H9 (cell line): ENCODE measurements around the gene MAP3K12. TPM values are rescaled to one million over a fixed set of nuclear protein-coding genes. Genes with fewer than 3 reads are reported as not detected.

Experiments
- DNase-seq: peaks from one replicate; pipeline ENCODE4 v3.0.0-alpha.2; 2017
- H2AFZ ChIP-seq: one replicate; pipeline ENCODE4 v1.6.1; 2013; ENCODE audit warnings: mild to moderate bottlenecking, low read length, control low read depth, moderate library complexity
- H2AK5ac ChIP-seq: 2 replicates; pipeline ENCODE4 v1.6.1; 2013; ENCODE audit warnings: low read length, control low read depth, mixed read lengths; ENCODE audit not compliant: insufficient read length
- H2BK120ac ChIP-seq: one replicate; pipeline ENCODE4 v1.6.1; 2013; ENCODE audit warnings: low read depth, mild to moderate bottlenecking, low read length, control low read depth, inconsistent platforms; ENCODE audit not compliant: poor library complexity, severe bottlenecking
- H2BK12ac ChIP-seq: 2 replicates; pipeline ENCODE4 v1.6.1; 2013; ENCODE audit warnings: low read length, control low read depth, mixed read lengths, low read depth; ENCODE audit not compliant: insufficient read length
- H2BK15ac ChIP-seq: 2 replicates; pipeline ENCODE4 v1.6.1; 2013; ENCODE audit warnings: low read depth, low read length, control low read depth
- H2BK20ac ChIP-seq: one replicate; pipeline ENCODE4 v1.6.1; 2013; ENCODE audit warnings: low read depth, mild to moderate bottlenecking, low read length, control low read depth, inconsistent platforms; ENCODE audit not compliant: poor library complexity, severe bottlenecking
- H2BK5ac ChIP-seq: 2 replicates; pipeline ENCODE4 v1.6.1; 2013; ENCODE audit warnings: low read length, control low read depth, mixed read lengths; ENCODE audit not compliant: insufficient read length
- H3K14ac ChIP-seq: 2 replicates; pipeline ENCODE4 v1.6.1; 2013; ENCODE audit warnings: low read length, control low read depth; ENCODE audit not compliant: insufficient read depth
- H3K18ac ChIP-seq: 2 replicates; pipeline ENCODE4 v1.6.1; 2013; ENCODE audit warnings: low read depth, mild to moderate bottlenecking, mixed read lengths, low read length, control low read depth; ENCODE audit not compliant: insufficient read length
- H3K23ac ChIP-seq: 2 replicates; pipeline ENCODE4 v1.6.1; 2013; ENCODE audit warnings: low read length, control low read depth, mixed read lengths, low read depth; ENCODE audit not compliant: insufficient read length
- H3K23me2 ChIP-seq: 2 replicates; pipeline ENCODE4 v1.6.1; 2013; ENCODE audit warnings: low read depth, mild to moderate bottlenecking, mixed read lengths, low read length, control low read depth; ENCODE audit not compliant: insufficient read length, poor library complexity, severe bottlenecking
- H3K27ac ChIP-seq: 2 replicates; pipeline ENCODE4 v1.5.1; 2013; ENCODE audit warnings: low read length, control low read depth, mixed read lengths, low read depth; ENCODE audit not compliant: insufficient read length
- H3K27me3 ChIP-seq: 2 replicates; pipeline ENCODE4 v1.6.1; 2013; ENCODE audit warnings: low read length, control low read depth, inconsistent platforms; ENCODE audit not compliant: insufficient read depth
- H3K4ac ChIP-seq: 2 replicates; pipeline ENCODE4 v1.6.1; 2013; ENCODE audit warnings: low read depth, mild to moderate bottlenecking, control low read depth, inconsistent platforms, low read length, moderate library complexity
- H3K4me1 ChIP-seq: 2 replicates; pipeline ENCODE4 v1.6.1; 2013; ENCODE audit warnings: low read length, control low read depth, inconsistent platforms; ENCODE audit not compliant: insufficient read depth
- H3K4me2 ChIP-seq: 2 replicates; pipeline ENCODE4 v1.6.1; 2013; ENCODE audit warnings: low read length, control low read depth, mixed read lengths; ENCODE audit not compliant: insufficient read length, insufficient read depth
- H3K56ac ChIP-seq: 2 replicates; pipeline ENCODE4 v1.6.1; 2013; ENCODE audit warnings: low read depth, mild to moderate bottlenecking, mixed read lengths, low read length, control low read depth; ENCODE audit not compliant: insufficient read length
- H3K79me1 ChIP-seq: 2 replicates; pipeline ENCODE4 v1.6.1; 2013; ENCODE audit warnings: low read depth, mild to moderate bottlenecking, moderate library complexity, low read length, control low read depth, inconsistent platforms; ENCODE audit not compliant: insufficient read depth, poor library complexity, severe bottlenecking
- H3K79me2 ChIP-seq: 2 replicates; pipeline ENCODE4 v1.6.1; 2013; ENCODE audit warnings: low read length, control low read depth, inconsistent platforms; ENCODE audit not compliant: insufficient read depth
- H3K9ac ChIP-seq: 2 replicates; pipeline ENCODE4 v1.6.1; 2013; ENCODE audit warnings: low read length, control low read depth, mixed read lengths; ENCODE audit not compliant: insufficient read length; ENCODE audit errors: extremely low read depth
- H3K9me3 ChIP-seq: one replicate; pipeline ENCODE4 v1.6.1; 2013; ENCODE audit warnings: low read depth, low read length, inconsistent platforms; ENCODE audit not compliant: control insufficient read depth
- H3T11ph ChIP-seq: one replicate; pipeline ENCODE4 v1.6.1; 2013; ENCODE audit warnings: mild to moderate bottlenecking, low read length, control low read depth, inconsistent platforms
- H4K20me1 ChIP-seq: one replicate; pipeline ENCODE4 v1.6.1; 2013; ENCODE audit not compliant: control insufficient read depth, insufficient read length, insufficient read depth
- H4K5ac ChIP-seq: 2 replicates; pipeline ENCODE4 v1.6.1; 2013; ENCODE audit warnings: low read depth, mild to moderate bottlenecking, mixed read lengths, low read length, control low read depth; ENCODE audit not compliant: insufficient read length
- H4K8ac ChIP-seq: replicated peaks from 2 replicates; pipeline ENCODE4 v1.6.1; 2013; ENCODE audit warnings: low read length, control low read depth, mixed read lengths, low read depth; ENCODE audit not compliant: insufficient read length
- H4K91ac ChIP-seq: 2 replicates; pipeline ENCODE4 v1.6.1; 2013; ENCODE audit warnings: low read depth, mild to moderate bottlenecking, moderate library complexity, mixed read lengths, low read length, control low read depth; ENCODE audit not compliant: insufficient read length
- H3K27ac Mint-ChIP-seq, 3 experiments: 2 replicates in 2 of 3; 3 replicates in 1 of 3; pipeline ENCODE4 v1.8.0; 2020 to 2021; ENCODE audit warnings: mixed read lengths in 3 of 3, mild to moderate bottlenecking in 1 of 3, moderate library complexity in 1 of 3
- H3K27me3 Mint-ChIP-seq: 2 replicates; pipeline ENCODE4 v1.8.0; 2021; ENCODE audit warnings: low read depth, mild to moderate bottlenecking, moderate library complexity, mixed read lengths
- H3K36me3 Mint-ChIP-seq, 3 experiments: 2 replicates in 2 of 3; 3 replicates in 1 of 3; pipeline ENCODE4 v1.8.0; 2020 to 2021; ENCODE audit warnings: low read depth in 3 of 3, mixed read lengths in 3 of 3; ENCODE audit not compliant: insufficient read depth in 1 of 3
- H3K4me1 Mint-ChIP-seq, 2 experiments: 2 replicates each; pipeline ENCODE4 v1.8.0; 2020; ENCODE audit warnings: mixed read lengths in 2 of 2
- H3K4me3 Mint-ChIP-seq, 2 experiments: 2 replicates in 1 of 2; 3 replicates in 1 of 2; pipeline ENCODE4 v1.8.0; 2020 to 2021; ENCODE audit warnings: mild to moderate bottlenecking in 2 of 2, mixed read lengths in 2 of 2, moderate library complexity in 1 of 2
- H3K9me3 Mint-ChIP-seq, 2 experiments: 2 replicates in 1 of 2; 3 replicates in 1 of 2; pipeline ENCODE4 v1.8.0; 2020; ENCODE audit warnings: mild to moderate bottlenecking in 2 of 2, mixed read lengths in 2 of 2, moderate library complexity in 1 of 2
- WGBS: extraction: QIAGEN DNeasy Blood & Tissue Kit; methylation state at CpG from one replicate; pipeline ENCODE4 v1.1.7; 2013; ENCODE audit warnings: missing lambda C conversion rate, low lambda C conversion rate, mixed read lengths; ENCODE audit not compliant: insufficient read length; ENCODE audit errors: extremely low coverage; 5-methylcytosine and 5-hydroxymethylcytosine counted together
- total RNA-seq: library from RNA; stranded (reverse); gene quantifications from 2 replicates; pipeline ENCODE4 v1.2.1, GENCODE V29; 2021
- TF ChIP-seq, protein P1 (sequence below): fragments of 200-600 bp; sonication (generic); conservative IDR thresholded peaks from 3 replicates; pipeline ENCODE4 v1.8.0; 2021; ENCODE audit warnings: antibody characterized with exemption, mild to moderate bottlenecking

MAP3K12 gene
- total RNA-seq, 1 experiment from 2014 or later = 22.3 TPM

DNA sequence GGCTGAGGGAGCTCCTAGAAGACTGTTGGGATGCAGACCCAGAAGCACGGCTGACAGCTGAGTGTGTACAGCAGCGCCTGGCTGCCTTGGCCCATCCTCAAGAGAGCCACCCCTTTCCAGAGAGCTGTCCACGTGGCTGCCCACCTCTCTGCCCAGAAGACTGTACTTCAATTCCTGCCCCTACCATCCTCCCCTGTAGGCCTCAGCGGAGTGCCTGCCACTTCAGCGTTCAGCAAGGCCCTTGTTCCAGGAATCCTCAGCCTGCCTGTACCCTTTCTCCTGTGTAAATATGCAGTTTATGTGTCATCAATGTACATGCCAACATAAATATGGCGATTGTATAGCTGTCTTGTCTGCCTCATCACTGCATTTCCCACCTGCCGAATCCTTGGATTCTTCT lies 68.1 kb downstream of the MAP3K12 start:
- H2BK12ac ChIP-seq = no peak overlapping the region
- H4K5ac ChIP-seq = no peak overlapping the region
- no peak overlapping the region for H3K14ac ChIP-seq
- H3K18ac ChIP-seq = no peak overlapping the region
- H3K27ac Mint-ChIP-seq = no peak overlapping the region; a peak in 1 of 7 replicates
- H2BK5ac ChIP-seq = no peak overlapping the region
- no peak overlapping the region for H3K4me3 Mint-ChIP-seq
- TF ChIP-seq, protein P1, sequence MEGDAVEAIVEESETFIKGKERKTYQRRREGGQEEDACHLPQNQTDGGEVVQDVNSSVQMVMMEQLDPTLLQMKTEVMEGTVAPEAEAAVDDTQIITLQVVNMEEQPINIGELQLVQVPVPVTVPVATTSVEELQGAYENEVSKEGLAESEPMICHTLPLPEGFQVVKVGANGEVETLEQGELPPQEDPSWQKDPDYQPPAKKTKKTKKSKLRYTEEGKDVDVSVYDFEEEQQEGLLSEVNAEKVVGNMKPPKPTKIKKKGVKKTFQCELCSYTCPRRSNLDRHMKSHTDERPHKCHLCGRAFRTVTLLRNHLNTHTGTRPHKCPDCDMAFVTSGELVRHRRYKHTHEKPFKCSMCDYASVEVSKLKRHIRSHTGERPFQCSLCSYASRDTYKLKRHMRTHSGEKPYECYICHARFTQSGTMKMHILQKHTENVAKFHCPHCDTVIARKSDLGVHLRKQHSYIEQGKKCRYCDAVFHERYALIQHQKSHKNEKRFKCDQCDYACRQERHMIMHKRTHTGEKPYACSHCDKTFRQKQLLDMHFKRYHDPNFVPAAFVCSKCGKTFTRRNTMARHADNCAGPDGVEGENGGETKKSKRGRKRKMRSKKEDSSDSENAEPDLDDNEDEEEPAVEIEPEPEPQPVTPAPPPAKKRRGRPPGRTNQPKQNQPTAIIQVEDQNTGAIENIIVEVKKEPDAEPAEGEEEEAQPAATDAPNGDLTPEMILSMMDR = no peak
- no peaks in the 10 kb centered on the region for H3K23me2 ChIP-seq
- H4K8ac ChIP-seq = no peak overlapping the region
- no peaks in the 10 kb centered on the region for H4K20me1 ChIP-seq
- H3K23ac ChIP-seq = no peak overlapping the region
- peaks cover 3% of the 10 kb centered on the region for H3K27me3 Mint-ChIP-seq
- H2AFZ ChIP-seq = no peak overlapping the region
- H3K9ac ChIP-seq = no peak overlapping the region
- H3K9me3 ChIP-seq = no peaks in the 10 kb centered on the region
- H2BK120ac ChIP-seq = no peak overlapping the region
- H3K9me3 Mint-ChIP-seq = no peaks in the 10 kb centered on the region
- WGBS = no CpG with 5 or more reads among the region's 7 CpGs
- H3K79me2 ChIP-seq = no peaks in the 10 kb centered on the region
- H3K4ac ChIP-seq = no peak overlapping the region
- no peaks in the 10 kb centered on the region for H3K79me1 ChIP-seq
- H3K36me3 Mint-ChIP-seq = no peaks in the 10 kb centered on the region
- H3K4me1 ChIP-seq = no peaks in the 10 kb centered on the region
- no peak overlapping the region for H2BK20ac ChIP-seq
- H3K56ac ChIP-seq = no peak overlapping the region
- no peak for DNase-seq
- no peak overlapping the region for H2AK5ac ChIP-seq
- H3K4me1 Mint-ChIP-seq = no peaks in the 10 kb centered on the region
- H4K91ac ChIP-seq = no peak overlapping the region
- no peak overlapping the region for H2BK15ac ChIP-seq
- no peak overlapping the region for H3T11ph ChIP-seq
- no peak overlapping the region for H3K27ac ChIP-seq
- no peak overlapping the region for H3K4me2 ChIP-seq
- no peaks in the 10 kb centered on the region for H3K27me3 ChIP-seq
